Measurements from ENCODE around the gene TNFRSF25.
"Not testable (repeated sequence)": the region's sequence is repeated elsewhere in the genome, so short reads cannot be mapped to it uniquely, and the experiment has no call there.

GRCh38 chr1:6437012-6437700 lies 28.8 kb downstream of the TNFRSF25 start:
- TF ChIP-seq EZH2 (IDR thresholded peaks at IDR 0.05; ENCODE audit: borderline replicate concordance, low read length) = not testable (repeated sequence)
- peak; percentile 34 for TF ChIP-seq CTCF (IDR thresholded peaks at IDR 0.05; ENCODE audit: low read length)

All from OCI-LY1 (cell line).